ENCODE results near the gene MAGI2. TPM values are rescaled to one million over a fixed set of nuclear protein-coding genes. Genes with fewer than 3 reads are reported as not detected.

Gene MAGI2
- total and polyA plus RNA-seq, 2 experiments from 2014 or later: 10.4 to 26.4 TPM

DNA sequence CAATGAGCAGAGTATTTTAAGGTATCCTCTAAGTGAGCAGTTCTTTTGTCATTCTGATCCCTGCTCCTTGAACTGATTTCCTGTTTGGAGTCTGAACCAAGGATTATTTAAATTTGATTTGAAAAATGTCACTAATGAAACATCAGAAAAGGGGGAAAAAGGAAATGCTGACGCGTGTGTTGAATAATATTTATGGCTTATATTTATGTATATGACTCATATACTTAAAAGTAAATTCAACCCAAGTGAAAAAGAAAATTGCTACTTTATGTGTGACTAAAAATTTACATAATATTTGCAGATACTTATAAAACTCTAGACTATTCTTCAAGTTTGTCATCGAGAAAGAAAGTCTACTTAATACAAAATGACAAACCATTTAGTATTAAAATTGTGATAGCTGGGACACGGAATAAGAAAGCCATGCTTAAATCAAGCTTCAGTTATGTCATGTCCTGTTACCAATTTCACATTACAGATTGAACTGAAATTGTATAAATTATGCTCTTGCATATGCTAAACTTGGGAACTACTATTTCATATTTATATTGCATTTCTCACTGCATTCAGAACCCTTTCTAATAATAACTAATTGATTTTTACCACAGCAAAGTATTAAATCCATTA lies 649.9 kb downstream of the MAGI2 start (continued):
- TF ChIP-seq, protein P1, sequence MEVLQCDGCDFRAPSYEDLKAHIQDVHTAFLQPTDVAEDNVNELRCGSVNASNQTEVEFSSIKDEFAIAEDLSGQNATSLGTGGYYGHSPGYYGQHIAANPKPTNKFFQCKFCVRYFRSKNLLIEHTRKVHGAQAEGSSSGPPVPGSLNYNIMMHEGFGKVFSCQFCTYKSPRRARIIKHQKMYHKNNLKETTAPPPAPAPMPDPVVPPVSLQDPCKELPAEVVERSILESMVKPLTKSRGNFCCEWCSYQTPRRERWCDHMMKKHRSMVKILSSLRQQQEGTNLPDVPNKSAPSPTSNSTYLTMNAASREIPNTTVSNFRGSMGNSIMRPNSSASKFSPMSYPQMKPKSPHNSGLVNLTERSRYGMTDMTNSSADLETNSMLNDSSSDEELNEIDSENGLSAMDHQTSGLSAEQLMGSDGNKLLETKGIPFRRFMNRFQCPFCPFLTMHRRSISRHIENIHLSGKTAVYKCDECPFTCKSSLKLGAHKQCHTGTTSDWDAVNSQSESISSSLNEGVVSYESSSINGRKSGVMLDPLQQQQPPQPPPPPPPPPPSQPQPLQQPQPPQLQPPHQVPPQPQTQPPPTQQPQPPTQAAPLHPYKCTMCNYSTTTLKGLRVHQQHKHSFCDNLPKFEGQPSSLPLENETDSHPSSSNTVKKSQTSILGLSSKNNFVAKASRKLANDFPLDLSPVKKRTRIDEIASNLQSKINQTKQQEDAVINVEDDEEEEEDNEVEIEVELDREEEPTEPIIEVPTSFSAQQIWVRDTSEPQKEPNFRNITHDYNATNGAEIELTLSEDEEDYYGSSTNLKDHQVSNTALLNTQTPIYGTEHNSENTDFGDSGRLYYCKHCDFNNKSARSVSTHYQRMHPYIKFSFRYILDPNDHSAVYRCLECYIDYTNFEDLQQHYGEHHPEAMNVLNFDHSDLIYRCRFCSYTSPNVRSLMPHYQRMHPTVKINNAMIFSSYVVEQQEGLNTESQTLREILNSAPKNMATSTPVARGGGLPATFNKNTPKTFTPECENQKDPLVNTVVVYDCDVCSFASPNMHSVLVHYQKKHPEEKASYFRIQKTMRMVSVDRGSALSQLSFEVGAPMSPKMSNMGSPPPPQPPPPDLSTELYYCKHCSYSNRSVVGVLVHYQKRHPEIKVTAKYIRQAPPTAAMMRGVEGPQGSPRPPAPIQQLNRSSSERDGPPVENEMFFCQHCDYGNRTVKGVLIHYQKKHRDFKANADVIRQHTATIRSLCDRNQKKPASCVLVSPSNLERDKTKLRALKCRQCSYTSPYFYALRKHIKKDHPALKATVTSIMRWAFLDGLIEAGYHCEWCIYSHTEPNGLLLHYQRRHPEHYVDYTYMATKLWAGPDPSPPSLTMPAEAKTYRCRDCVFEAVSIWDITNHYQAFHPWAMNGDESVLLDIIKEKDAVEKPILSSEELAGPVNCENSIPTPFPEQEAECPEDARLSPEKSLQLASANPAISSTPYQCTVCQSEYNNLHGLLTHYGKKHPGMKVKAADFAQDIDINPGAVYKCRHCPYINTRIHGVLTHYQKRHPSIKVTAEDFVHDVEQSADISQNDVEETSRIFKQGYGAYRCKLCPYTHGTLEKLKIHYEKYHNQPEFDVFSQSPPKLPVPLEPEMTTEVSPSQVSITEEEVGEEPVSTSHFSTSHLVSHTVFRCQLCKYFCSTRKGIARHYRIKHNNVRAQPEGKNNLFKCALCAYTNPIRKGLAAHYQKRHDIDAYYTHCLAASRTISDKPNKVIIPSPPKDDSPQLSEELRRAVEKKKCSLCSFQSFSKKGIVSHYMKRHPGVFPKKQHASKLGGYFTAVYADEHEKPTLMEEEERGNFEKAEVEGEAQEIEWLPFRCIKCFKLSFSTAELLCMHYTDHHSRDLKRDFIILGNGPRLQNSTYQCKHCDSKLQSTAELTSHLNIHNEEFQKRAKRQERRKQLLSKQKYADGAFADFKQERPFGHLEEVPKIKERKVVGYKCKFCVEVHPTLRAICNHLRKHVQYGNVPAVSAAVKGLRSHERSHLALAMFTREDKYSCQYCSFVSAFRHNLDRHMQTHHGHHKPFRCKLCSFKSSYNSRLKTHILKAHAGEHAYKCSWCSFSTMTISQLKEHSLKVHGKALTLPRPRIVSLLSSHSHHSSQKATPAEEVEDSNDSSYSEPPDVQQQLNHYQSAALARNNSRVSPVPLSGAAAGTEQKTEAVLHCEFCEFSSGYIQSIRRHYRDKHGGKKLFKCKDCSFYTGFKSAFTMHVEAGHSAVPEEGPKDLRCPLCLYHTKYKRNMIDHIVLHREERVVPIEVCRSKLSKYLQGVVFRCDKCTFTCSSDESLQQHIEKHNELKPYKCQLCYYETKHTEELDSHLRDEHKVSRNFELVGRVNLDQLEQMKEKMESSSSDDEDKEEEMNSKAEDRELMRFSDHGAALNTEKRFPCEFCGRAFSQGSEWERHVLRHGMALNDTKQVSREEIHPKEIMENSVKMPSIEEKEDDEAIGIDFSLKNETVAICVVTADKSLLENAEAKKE (CRISPR knock-in tag; IDR thresholded peaks at IDR 0.05): no peak
- TF ChIP-seq EZH2phosphoT487 (IDR thresholded peaks at IDR 0.05; ENCODE audit: unreplicated experiment): no peak
- TF ChIP-seq, protein P2, sequence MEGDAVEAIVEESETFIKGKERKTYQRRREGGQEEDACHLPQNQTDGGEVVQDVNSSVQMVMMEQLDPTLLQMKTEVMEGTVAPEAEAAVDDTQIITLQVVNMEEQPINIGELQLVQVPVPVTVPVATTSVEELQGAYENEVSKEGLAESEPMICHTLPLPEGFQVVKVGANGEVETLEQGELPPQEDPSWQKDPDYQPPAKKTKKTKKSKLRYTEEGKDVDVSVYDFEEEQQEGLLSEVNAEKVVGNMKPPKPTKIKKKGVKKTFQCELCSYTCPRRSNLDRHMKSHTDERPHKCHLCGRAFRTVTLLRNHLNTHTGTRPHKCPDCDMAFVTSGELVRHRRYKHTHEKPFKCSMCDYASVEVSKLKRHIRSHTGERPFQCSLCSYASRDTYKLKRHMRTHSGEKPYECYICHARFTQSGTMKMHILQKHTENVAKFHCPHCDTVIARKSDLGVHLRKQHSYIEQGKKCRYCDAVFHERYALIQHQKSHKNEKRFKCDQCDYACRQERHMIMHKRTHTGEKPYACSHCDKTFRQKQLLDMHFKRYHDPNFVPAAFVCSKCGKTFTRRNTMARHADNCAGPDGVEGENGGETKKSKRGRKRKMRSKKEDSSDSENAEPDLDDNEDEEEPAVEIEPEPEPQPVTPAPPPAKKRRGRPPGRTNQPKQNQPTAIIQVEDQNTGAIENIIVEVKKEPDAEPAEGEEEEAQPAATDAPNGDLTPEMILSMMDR (conservative IDR thresholded peaks at IDR 0.05; ENCODE audit: low read depth in 2 of 2): no peak

DNA sequence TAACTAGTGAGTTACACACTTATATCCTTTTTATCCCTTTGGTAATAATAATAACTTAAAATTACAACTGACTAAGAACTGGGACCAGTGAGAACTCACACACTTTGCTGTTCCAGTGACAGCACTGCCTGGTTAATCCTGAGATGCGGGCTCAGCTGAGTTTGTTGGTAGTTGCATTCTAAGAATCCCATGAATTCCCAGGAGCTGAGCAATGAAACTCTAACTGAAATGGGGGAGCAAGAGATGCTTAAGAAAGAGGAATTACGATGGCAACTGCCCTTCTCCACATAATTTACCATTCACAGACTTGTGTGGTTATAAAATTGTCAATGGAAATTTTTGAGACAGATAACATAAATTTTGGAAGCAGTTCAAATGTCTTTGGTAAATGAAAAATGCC lies 659.4 kb downstream of the MAGI2 start:
- Mint-ChIP-seq H3K4me3 (no peak overlapping the region), H3K36me3 (ENCODE audit: low read depth) (peaks cover 5% of the 10 kb centered on the region; the same call in 1 of the 3 replicates), H3K9me3 (peaks cover 10% of the 10 kb centered on the region; the same call in 2 of the 3 replicates), H3K27ac (no peak overlapping the region), H3K27me3 (ENCODE audit: insufficient read depth, low read depth, poor library complexity) (no peaks in the 10 kb centered on the region), H3K4me1 (peaks cover 11% of the 10 kb centered on the region)
- H3F3A ChIP-seq (replicated peaks; ENCODE audit: low read depth): no peaks in the 10 kb centered on the region
- H3K4me2 ChIP-seq: no peak overlapping the region
- H3K9me2 ChIP-seq (ENCODE audit: insufficient read depth): no peaks in the 10 kb centered on the region; the same call in 1 of the 2 replicates
- H2AFZ ChIP-seq: no peak overlapping the region
- no peaks in the 10 kb centered on the region for H3K27me3 ChIP-seq (ENCODE audit: insufficient read depth)
- H3K4me3 ChIP-seq: no peak overlapping the region
- H3K36me3 ChIP-seq (ENCODE audit: insufficient read depth): no peaks in the 10 kb centered on the region; the same call in 1 of the 2 replicates
- peaks cover 11% of the 10 kb centered on the region for H3K4me1 ChIP-seq (ENCODE audit: insufficient read depth)
- no peak overlapping the region for H3K27ac ChIP-seq (ENCODE audit: low read depth)
- H4K20me1 ChIP-seq (replicated peaks; ENCODE audit: insufficient read depth): no peaks in the 10 kb centered on the region
- peak; percentile 64 for DNase-seq (ENCODE audit: low spot score)
- H3K79me2 ChIP-seq (replicated peaks; ENCODE audit: insufficient read depth): no peaks in the 10 kb centered on the region
- peak; percentile 41; the same call in 2 of the 3 replicates for ATAC-seq
- TF ChIP-seq CREB1 (CRISPR knock-in tag; IDR thresholded peaks at IDR 0.05; ENCODE audit: low read depth) (no peak), POLR2AphosphoS5 (IDR thresholded peaks at IDR 0.05; ENCODE audit: low read depth) (no peak), STAT1 (IDR thresholded peaks at IDR 0.05; ENCODE audit: unreplicated experiment) (no peak), JUNB (IDR thresholded peaks at IDR 0.05; ENCODE audit: unreplicated experiment) (no peak), EZH2 (IDR thresholded peaks at IDR 0.05; ENCODE audit: low read depth, unreplicated experiment) (no peak), NANOG (IDR thresholded peaks at IDR 0.05; ENCODE audit: borderline replicate concordance) (no peak)
- TF ChIP-seq, protein P3, sequence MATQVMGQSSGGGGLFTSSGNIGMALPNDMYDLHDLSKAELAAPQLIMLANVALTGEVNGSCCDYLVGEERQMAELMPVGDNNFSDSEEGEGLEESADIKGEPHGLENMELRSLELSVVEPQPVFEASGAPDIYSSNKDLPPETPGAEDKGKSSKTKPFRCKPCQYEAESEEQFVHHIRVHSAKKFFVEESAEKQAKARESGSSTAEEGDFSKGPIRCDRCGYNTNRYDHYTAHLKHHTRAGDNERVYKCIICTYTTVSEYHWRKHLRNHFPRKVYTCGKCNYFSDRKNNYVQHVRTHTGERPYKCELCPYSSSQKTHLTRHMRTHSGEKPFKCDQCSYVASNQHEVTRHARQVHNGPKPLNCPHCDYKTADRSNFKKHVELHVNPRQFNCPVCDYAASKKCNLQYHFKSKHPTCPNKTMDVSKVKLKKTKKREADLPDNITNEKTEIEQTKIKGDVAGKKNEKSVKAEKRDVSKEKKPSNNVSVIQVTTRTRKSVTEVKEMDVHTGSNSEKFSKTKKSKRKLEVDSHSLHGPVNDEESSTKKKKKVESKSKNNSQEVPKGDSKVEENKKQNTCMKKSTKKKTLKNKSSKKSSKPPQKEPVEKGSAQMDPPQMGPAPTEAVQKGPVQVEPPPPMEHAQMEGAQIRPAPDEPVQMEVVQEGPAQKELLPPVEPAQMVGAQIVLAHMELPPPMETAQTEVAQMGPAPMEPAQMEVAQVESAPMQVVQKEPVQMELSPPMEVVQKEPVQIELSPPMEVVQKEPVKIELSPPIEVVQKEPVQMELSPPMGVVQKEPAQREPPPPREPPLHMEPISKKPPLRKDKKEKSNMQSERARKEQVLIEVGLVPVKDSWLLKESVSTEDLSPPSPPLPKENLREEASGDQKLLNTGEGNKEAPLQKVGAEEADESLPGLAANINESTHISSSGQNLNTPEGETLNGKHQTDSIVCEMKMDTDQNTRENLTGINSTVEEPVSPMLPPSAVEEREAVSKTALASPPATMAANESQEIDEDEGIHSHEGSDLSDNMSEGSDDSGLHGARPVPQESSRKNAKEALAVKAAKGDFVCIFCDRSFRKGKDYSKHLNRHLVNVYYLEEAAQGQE (IDR thresholded peaks at IDR 0.05; ENCODE audit: unreplicated experiment): no peak
- TF ChIP-seq, protein P2 (conservative IDR thresholded peaks at IDR 0.05; ENCODE audit: low read depth in 2 of 2): no peak
